ENCODE measurements around the gene SMARCE1. TPM values are rescaled to one million over a fixed set of nuclear protein-coding genes. Genes with fewer than 3 reads are reported as not detected.

Gene SMARCE1
- polyA plus RNA-seq, 1 donor from 2014 or later = 248 TPM

- no peaks in the 10 kb centered on the region for H3K9me3 ChIP-seq (ENCODE audit: low read length)
- H3K9me2 ChIP-seq (ENCODE audit: insufficient read depth, low read length) = no peaks in the 10 kb centered on the region
- no peak overlapping the region for H3K27ac ChIP-seq (ENCODE audit: low read length)
- H3K27me3 ChIP-seq (ENCODE audit: insufficient read depth, low read depth, low read length) = no peaks in the 10 kb centered on the region
- no peaks in the 10 kb centered on the region for H4K20me1 ChIP-seq (ENCODE audit: insufficient read depth)
- H2AFZ ChIP-seq (ENCODE audit: low read depth, low read length) = no peak overlapping the region
- no peak overlapping the region for H3K4me2 ChIP-seq (ENCODE audit: low read length)
- no peaks in the 10 kb centered on the region for H3K36me3 ChIP-seq (ENCODE audit: insufficient read depth, low read length)
- TF ChIP-seq REST (IDR thresholded peaks at IDR 0.05; ENCODE audit: borderline replicate concordance) = no peak
- TF ChIP-seq EZH2 (IDR thresholded peaks at IDR 0.05; ENCODE audit: borderline replicate concordance, insufficient read depth, low read length, poor library complexity, severe bottlenecking) = no peak
- no peak for TF ChIP-seq TAF1 (IDR thresholded peaks at IDR 0.05; ENCODE audit: low read depth)
- no peak for TF ChIP-seq RAD21 (conservative IDR thresholded peaks at IDR 0.05)
- TF ChIP-seq MXI1 (conservative IDR thresholded peaks at IDR 0.05; ENCODE audit: poor library complexity, severe bottlenecking) = no peak
- TF ChIP-seq POLR2AphosphoS5 (IDR thresholded peaks at IDR 0.05) = no peak
- no peak for TF ChIP-seq SMC3 (conservative IDR thresholded peaks at IDR 0.05; ENCODE audit: poor library complexity)
- no peak for TF ChIP-seq CTCF (IDR thresholded peaks at IDR 0.05; ENCODE audit: poor library complexity, severe bottlenecking)
- no peak for TF ChIP-seq EP300 (conservative IDR thresholded peaks at IDR 0.05; ENCODE audit: poor library complexity, severe bottlenecking)
- H3K9ac ChIP-seq (ENCODE audit: low read length) = no peak overlapping the region
- H3K4me3 ChIP-seq (ENCODE audit: low read length) = no peak overlapping the region
- no peaks in the 10 kb centered on the region for H3K79me2 ChIP-seq (replicated peaks; ENCODE audit: insufficient read depth, low read length)
- no peaks in the 10 kb centered on the region for H3F3A ChIP-seq (ENCODE audit: insufficient read depth, low read length, poor library complexity, severe bottlenecking)
These were observed 48.2 kb downstream of the SMARCE1 start for GRCh38 chr17:40599468-40599763.

GRCh38 chr17:40598619-40599467 lies 48.8 kb downstream of the SMARCE1 start:
- no peak for TF ChIP-seq TAF1 (IDR thresholded peaks at IDR 0.05; ENCODE audit: low read depth)
- no peak for TF ChIP-seq EZH2 (IDR thresholded peaks at IDR 0.05; ENCODE audit: borderline replicate concordance, insufficient read depth, low read length, poor library complexity, severe bottlenecking)
- TF ChIP-seq MXI1 (conservative IDR thresholded peaks at IDR 0.05; ENCODE audit: poor library complexity, severe bottlenecking) = no peak
- no peak for TF ChIP-seq POLR2AphosphoS5 (IDR thresholded peaks at IDR 0.05)
- TF ChIP-seq SMC3 (conservative IDR thresholded peaks at IDR 0.05; ENCODE audit: poor library complexity) = no peak
- no peak for TF ChIP-seq RAD21 (conservative IDR thresholded peaks at IDR 0.05)
- no peak for TF ChIP-seq REST (IDR thresholded peaks at IDR 0.05; ENCODE audit: borderline replicate concordance)
- no peak for TF ChIP-seq EP300 (conservative IDR thresholded peaks at IDR 0.05; ENCODE audit: poor library complexity, severe bottlenecking)
- TF ChIP-seq CTCF (IDR thresholded peaks at IDR 0.05; ENCODE audit: poor library complexity, severe bottlenecking) = no peak
- Histone ChIP-seq H2AFZ (ENCODE audit: low read depth, low read length) (no peak overlapping the region), H4K20me1 (ENCODE audit: insufficient read depth) (no peaks in the 10 kb centered on the region), H3F3A (ENCODE audit: insufficient read depth, low read length, poor library complexity, severe bottlenecking) (no peaks in the 10 kb centered on the region), H3K36me3 (ENCODE audit: insufficient read depth, low read length) (no peaks in the 10 kb centered on the region), H3K9ac (ENCODE audit: low read length) (no peak overlapping the region), H3K4me3 (ENCODE audit: low read length) (no peak overlapping the region), H3K27me3 (ENCODE audit: insufficient read depth, low read depth, low read length) (no peaks in the 10 kb centered on the region), H3K9me3 (ENCODE audit: low read length) (no peaks in the 10 kb centered on the region), H3K4me2 (ENCODE audit: low read length) (no peak overlapping the region), H3K79me2 (replicated peaks; ENCODE audit: insufficient read depth, low read length) (no peaks in the 10 kb centered on the region), H3K9me2 (ENCODE audit: insufficient read depth, low read length) (no peaks in the 10 kb centered on the region), H3K27ac (ENCODE audit: low read length) (no peak overlapping the region)
